C4-2B (cell line): ENCODE measurements around the gene BCAP29.

Experiments used
- CTCF ChIP-seq: fragments of 450-650 bp; conservative IDR thresholded peaks from 2 replicates; pipeline ENCODE4 v1.5.1; 2017; ENCODE audit warnings: mild to moderate bottlenecking
- ZFX ChIP-seq: fragments of 450-650 bp; IDR thresholded peaks from 2 replicates; pipeline ENCODE4 v1.6.1; 2017

GRCh38 chr7:107613948-107614347 is 33.9 kb downstream of the BCAP29 start:
- TF ChIP-seq CTCF (no peak), ZFX (no peak)
